Measurements from ENCODE around the gene RFPL3. TPM values are rescaled to one million over a fixed set of nuclear protein-coding genes. Genes with fewer than 3 reads are reported as not detected.
"Not testable (repeated sequence)": the region's sequence is repeated elsewhere in the genome, so short reads cannot be mapped to it uniquely, and the experiment has no call there.

Gene RFPL3
- total RNA-seq (2014; rRNA removed) (not detected in 2 replicates), Bru-seq, nascent RNA (not detected), BruChase-seq, experiment 1, labeled RNA remaining after a 6-hour chase (not detected), BruChase-seq, experiment 2, labeled RNA remaining after a 2-hour chase (not detected)
- long read RNA-seq = 0 reads

GRCh38 chr22:32357567-32357966 is at the start of gene RFPL3:
Gene RFPL3 (plus strand): TSS chr22:32357867. CDS start chr22:32358072, 205 bp downstream.
- H3K27ac ChIP-seq (ENCODE audit: low read length); H3K9ac ChIP-seq (ENCODE audit: low read length); POLR2A ChIA-PET (ENCODE audit: unreplicated experiment); H3K4me2 ChIP-seq (ENCODE audit: low read length); H3K27me3 ChIP-seq (ENCODE audit: low read length); H3K4me3 ChIP-seq (ENCODE audit: low read length); H3K36me3 ChIP-seq (ENCODE audit: low read depth, low read length); H2AFZ ChIP-seq (ENCODE audit: low read length); ATAC-seq; CTCF ChIA-PET; H3F3A ChIP-seq (ENCODE audit: low read length, unreplicated experiment); H3K79me2 ChIP-seq (ENCODE audit: low read length); intact Hi-C loops (cut with micrococcal nuclease); H3K4me1 ChIP-seq (ENCODE audit: insufficient read depth, low read length); H4K20me1 ChIP-seq (ENCODE audit: low read length); H3K9me2 ChIP-seq (replicated peaks; ENCODE audit: low read length); BruUV-seq (replicated peaks); DNase-seq; H3K9me3 ChIP-seq (ENCODE audit: low read length): not testable (repeated sequence)

- H3K4me3 ChIP-seq (ENCODE audit: low read length) = no peak overlapping the region
- DNase-seq = no peak
- no peaks in the 10 kb centered on the region for H3K79me2 ChIP-seq (ENCODE audit: low read length)
- H2AFZ ChIP-seq (ENCODE audit: low read length) = no peak overlapping the region
- POLR2A ChIA-PET (ENCODE audit: unreplicated experiment) = no interaction called here
- intact Hi-C loops (cut with micrococcal nuclease) = no loop called here
- H3K4me1 ChIP-seq (ENCODE audit: insufficient read depth, low read length) = no peaks in the 10 kb centered on the region
- no peak overlapping the region for H3K27ac ChIP-seq (ENCODE audit: low read length)
- BruUV-seq (replicated peaks) = no TSS peak
- H3K4me2 ChIP-seq (ENCODE audit: low read length) = no peak overlapping the region
- H3K9ac ChIP-seq (ENCODE audit: low read length) = no peak overlapping the region
- no peaks in the 10 kb centered on the region for H3F3A ChIP-seq (ENCODE audit: low read length, unreplicated experiment)
- no peaks in the 10 kb centered on the region for H3K36me3 ChIP-seq (ENCODE audit: low read depth, low read length)
- TF ChIP-seq EZH2phosphoT487 (IDR thresholded peaks at IDR 0.05; ENCODE audit: borderline replicate concordance, low read length) = no peak
- no peak for TF ChIP-seq CTCF (conservative IDR thresholded peaks at IDR 0.05; ENCODE audit: low read depth, low read length)
- CTCF ChIA-PET = no interaction called here
- ATAC-seq = no peak
- H4K20me1 ChIP-seq (ENCODE audit: low read length) = no peaks in the 10 kb centered on the region
- H3K9me3 ChIP-seq (ENCODE audit: low read length) = no peaks in the 10 kb centered on the region
- peaks cover 30% of the 10 kb centered on the region for H3K27me3 ChIP-seq (ENCODE audit: low read length)
- H3K9me2 ChIP-seq (replicated peaks; ENCODE audit: low read length) = no peaks in the 10 kb centered on the region
Observed at GRCh38 chr22:32308191-32308590, 49.5 kb upstream of the RFPL3 start.

- ATAC-seq (no peak), DNase-seq (no peak)
- H3K27me3 ChIP-seq (ENCODE audit: low read length) = peaks cover 24% of the 10 kb centered on the region
- no peaks in the 10 kb centered on the region for H4K20me1 ChIP-seq (ENCODE audit: low read length)
- H3K9me3 ChIP-seq (ENCODE audit: low read length) = no peaks in the 10 kb centered on the region
- intact Hi-C loops (cut with micrococcal nuclease) = no loop called here
- no peak overlapping the region for H3K9ac ChIP-seq (ENCODE audit: low read length)
- H3F3A ChIP-seq (ENCODE audit: low read length, unreplicated experiment) = no peaks in the 10 kb centered on the region
- no peaks in the 10 kb centered on the region for H3K36me3 ChIP-seq (ENCODE audit: low read depth, low read length)
- no peak for TF ChIP-seq EZH2 (IDR thresholded peaks at IDR 0.05; ENCODE audit: low read length, unreplicated experiment)
- no peaks in the 10 kb centered on the region for H3K79me2 ChIP-seq (ENCODE audit: low read length)
- POLR2A ChIA-PET (ENCODE audit: unreplicated experiment) = no interaction called here
- no peak overlapping the region for H3K4me2 ChIP-seq (ENCODE audit: low read length)
- no peaks in the 10 kb centered on the region for H3K4me1 ChIP-seq (ENCODE audit: insufficient read depth, low read length)
- H3K9me2 ChIP-seq (replicated peaks; ENCODE audit: low read length) = no peaks in the 10 kb centered on the region
- H2AFZ ChIP-seq (ENCODE audit: low read length) = no peak overlapping the region
- CTCF ChIA-PET = no interaction called here
- no TSS peak for BruUV-seq (replicated peaks)
- no peak overlapping the region for H3K4me3 ChIP-seq (ENCODE audit: low read length)
- no peak overlapping the region for H3K27ac ChIP-seq (ENCODE audit: low read length)
Observed at GRCh38 chr22:32308934-32309333, 48.7 kb upstream of the RFPL3 start.

GRCh38 chr22:32309585-32310251 is 47.9 kb upstream of the RFPL3 start:
- Histone ChIP-seq H3K4me1 (ENCODE audit: insufficient read depth, low read length) (no peaks in the 10 kb centered on the region), H3K4me2 (ENCODE audit: low read length) (no peak overlapping the region), H3K9me2 (replicated peaks; ENCODE audit: low read length) (no peaks in the 10 kb centered on the region), H3K27me3 (ENCODE audit: low read length) (peaks cover 16% of the 10 kb centered on the region), H3K9ac (ENCODE audit: low read length) (no peak overlapping the region), H3F3A (ENCODE audit: low read length, unreplicated experiment) (no peaks in the 10 kb centered on the region), H3K79me2 (ENCODE audit: low read length) (no peaks in the 10 kb centered on the region), H3K36me3 (ENCODE audit: low read depth, low read length) (no peaks in the 10 kb centered on the region), H4K20me1 (ENCODE audit: low read length) (no peaks in the 10 kb centered on the region), H3K4me3 (ENCODE audit: low read length) (no peak overlapping the region), H3K27ac (ENCODE audit: low read length) (no peak overlapping the region), H3K9me3 (ENCODE audit: low read length) (no peaks in the 10 kb centered on the region), H2AFZ (ENCODE audit: low read length) (no peak overlapping the region)
- no peak for TF ChIP-seq EZH2 (IDR thresholded peaks at IDR 0.05; ENCODE audit: low read length, unreplicated experiment)
- TF ChIP-seq EZH2phosphoT487 (IDR thresholded peaks at IDR 0.05; ENCODE audit: borderline replicate concordance, low read length) = no peak
- TF ChIP-seq CTCF (conservative IDR thresholded peaks at IDR 0.05; ENCODE audit: low read depth, low read length) = no peak
- ChIA-PET POLR2A (ENCODE audit: unreplicated experiment) (no interaction called here), CTCF (no interaction called here)
- BruUV-seq (replicated peaks) = no TSS peak
- DNase-seq (no peak), ATAC-seq (no peak)
- intact Hi-C loops (cut with micrococcal nuclease) = no loop called here
